ENCODE data around the gene KCNQ4. TPM values are rescaled to one million over a fixed set of nuclear protein-coding genes. Genes with fewer than 3 reads are reported as not detected.

The KCNQ4 gene
- total and polyA plus RNA-seq, 2 donors (not counting 3 experiments of a cell fraction or from before 2014, with no cell fraction given), result 0.06 to 0.07 TPM

- no peaks in the 10 kb centered on the region for H3K4me1 ChIP-seq (ENCODE audit: control insufficient read depth, extremely low read depth, insufficient read depth, low read length)
- FAIRE-seq, result no peak
- no peak overlapping the region for H3K27ac ChIP-seq (ENCODE audit: insufficient read depth, low read depth, low read length)
- no peak overlapping the region for H3K4me2 ChIP-seq (ENCODE audit: insufficient read depth, low read length)
- H3K79me2 ChIP-seq (ENCODE audit: control insufficient read depth, insufficient read depth, low read length), result no peaks in the 10 kb centered on the region
- ChIA-PET CTCF (interaction anchor here (0.7 to 6.7 kb wide), 17 partner anchors 7 to 207 kb away, joined by 3 to 235 read pairs (median 7); partner anchors contain the start of genes CTPS1 and NFYC), POLR2A (no interaction called here)
- BruUV-seq (replicated peaks), result no TSS peak
- dilution Hi-C loops (cut with MboI; ENCODE audit: extremely low pct_ligation_motif_present, low sequenced_read_pairs) (no loop called here), intact Hi-C loops (cut with micrococcal nuclease) (loop anchor here (5.0 kb wide), 2 partner anchors 80 to 160 kb away; partner anchors contain the start of gene NFYC)
- no peak overlapping the region for H3K4me3 ChIP-seq (replicated peaks in 1 of 3; ENCODE audit: insufficient read depth in 1 of 3, low read depth in 1 of 3, low read length in 3 of 3)
- TF ChIP-seq, protein P1, sequence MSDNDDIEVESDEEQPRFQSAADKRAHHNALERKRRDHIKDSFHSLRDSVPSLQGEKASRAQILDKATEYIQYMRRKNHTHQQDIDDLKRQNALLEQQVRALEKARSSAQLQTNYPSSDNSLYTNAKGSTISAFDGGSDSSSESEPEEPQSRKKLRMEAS (IDR thresholded peaks at IDR 0.05; ENCODE audit: insufficient read depth, insufficient read length), result no peak
- TF ChIP-seq CTCF (IDR thresholded peaks at IDR 0.05; ENCODE audit: extremely low read depth in 1 of 2, insufficient read depth in 1 of 2, low read depth in 1 of 2, low read length in 2 of 2), result no peak
- no peak for TF ChIP-seq JUN (IDR thresholded peaks at IDR 0.05; ENCODE audit: borderline replicate concordance, insufficient read depth, insufficient read length, low read depth)
- no peak for TF ChIP-seq GATA2 (IDR thresholded peaks at IDR 0.05; ENCODE audit: insufficient read depth, insufficient read length, low read depth, low read length)
- no peak for TF ChIP-seq POLR2AphosphoS5 (IDR thresholded peaks at IDR 0.05; ENCODE audit: insufficient read depth, low read depth, low read length)
- TF ChIP-seq POLR2A (IDR thresholded peaks at IDR 0.05; ENCODE audit: low read depth, low read length), result no peak
- no peak for TF ChIP-seq EZH2 (IDR thresholded peaks at IDR 0.05; ENCODE audit: borderline replicate concordance, low read depth, low read length, severe bottlenecking)
- no peak for TF ChIP-seq FOS (IDR thresholded peaks at IDR 0.05; ENCODE audit: borderline replicate concordance, insufficient read depth, low read length)
- no peak for TF ChIP-seq MYC (IDR thresholded peaks at IDR 0.05; ENCODE audit: low read depth, low read length)
- no peaks in the 10 kb centered on the region for H3K9me1 ChIP-seq (replicated peaks; ENCODE audit: control insufficient read depth, extremely low read depth, insufficient read depth, low read length)
- no peak for DNase-seq (ENCODE audit: low read depth, low spot score)
- H3K9ac ChIP-seq (replicated peaks; ENCODE audit: extremely low read depth, insufficient read depth, low read length), result no peak overlapping the region
- H2AFZ ChIP-seq (ENCODE audit: low read depth, low read length), result no peak overlapping the region
- no peaks in the 10 kb centered on the region for H4K20me1 ChIP-seq (replicated peaks; ENCODE audit: control insufficient read depth, extremely low read depth, insufficient read depth, low read length)
- peaks cover 0 to 9% of the 10 kb centered on the region in 2 experiments for H3K36me3 ChIP-seq (ENCODE audit: control insufficient read depth in 2 of 2, extremely low read depth in 1 of 2, insufficient read depth in 2 of 2, low read length in 2 of 2)
- H3K9me3 ChIP-seq (replicated peaks; ENCODE audit: control insufficient read depth, insufficient read depth, low read length), result no peaks in the 10 kb centered on the region
- H3K27me3 ChIP-seq (ENCODE audit: control insufficient read depth in 2 of 2, insufficient read depth in 2 of 2, low read length in 2 of 2), result no peaks in the 10 kb centered on the region
These were observed 11.2 kb upstream of the KCNQ4 start for GRCh38 chr1:40772146-40772955.
